ENCODE data around the gene EXOC3L4.
"Not testable (repeated sequence)": the region's sequence is repeated elsewhere in the genome, so short reads cannot be mapped to it uniquely, and the experiment has no call there.

EXOC3L4 gene

DNA sequence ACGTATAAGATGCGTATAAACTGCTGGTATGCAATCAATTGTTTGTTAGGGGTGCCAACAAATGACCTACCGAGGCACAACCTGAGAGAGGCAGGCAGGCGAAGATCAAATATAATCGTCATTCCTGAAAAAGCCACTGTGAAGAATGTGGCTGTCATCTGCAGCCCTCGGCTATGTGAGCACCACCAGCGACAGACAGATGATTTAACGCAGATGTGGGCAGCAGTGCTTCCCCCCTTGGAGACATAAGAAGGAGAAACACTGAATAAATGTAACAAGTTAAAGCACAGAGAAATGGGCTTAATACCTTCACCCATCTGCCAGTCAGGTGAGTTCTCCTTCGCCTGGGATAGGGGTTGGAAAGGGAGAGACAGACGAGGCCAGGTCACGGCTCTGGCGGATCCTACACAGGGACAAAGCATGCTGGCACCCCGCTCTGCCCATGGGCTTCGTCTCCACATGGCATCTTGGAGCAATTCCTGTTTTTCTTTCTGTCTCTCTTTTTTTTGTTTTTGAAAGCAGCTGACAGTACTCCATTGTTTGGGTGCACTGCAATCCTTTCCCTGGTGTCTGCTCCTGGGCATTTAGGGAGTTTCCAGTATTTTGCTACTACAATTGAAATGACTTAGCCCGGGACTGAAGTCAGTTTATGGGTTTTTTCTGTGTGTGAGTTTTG is 56.9 kb downstream of the EXOC3L4 start:
- DNase-seq (ENCODE audit: low spot score) = no peak

- DNase-seq (ENCODE audit: low spot score) = no peak
Measured at GRCh38 chr14:103155010-103155409, 60.5 kb downstream of the EXOC3L4 start.

DNA sequence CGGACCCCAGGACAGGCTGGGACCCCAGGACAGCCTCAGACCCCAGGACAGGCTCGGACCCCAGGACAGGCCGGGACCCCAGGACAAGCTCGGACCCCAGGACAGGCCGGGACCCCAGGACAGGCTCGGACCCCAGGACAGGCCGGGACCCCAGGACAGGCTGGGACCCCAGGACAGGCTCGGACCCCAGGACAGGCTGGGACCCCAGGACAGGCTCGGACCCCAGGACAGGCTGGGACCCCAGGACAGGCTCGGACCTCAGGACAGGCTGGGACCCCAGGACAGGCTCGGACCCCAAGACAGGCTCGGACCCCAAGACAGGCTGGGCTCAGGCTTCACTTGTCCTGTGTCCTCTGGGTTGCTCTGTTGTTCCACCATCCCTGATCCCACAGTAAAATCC is 60.9 kb downstream of the EXOC3L4 start:
- DNase-seq (ENCODE audit: low spot score) = not testable (repeated sequence)

GRCh38 chr14:103155826-103156394 is 61.4 kb downstream of the EXOC3L4 start:
- no peak for DNase-seq (ENCODE audit: low spot score)

DNA sequence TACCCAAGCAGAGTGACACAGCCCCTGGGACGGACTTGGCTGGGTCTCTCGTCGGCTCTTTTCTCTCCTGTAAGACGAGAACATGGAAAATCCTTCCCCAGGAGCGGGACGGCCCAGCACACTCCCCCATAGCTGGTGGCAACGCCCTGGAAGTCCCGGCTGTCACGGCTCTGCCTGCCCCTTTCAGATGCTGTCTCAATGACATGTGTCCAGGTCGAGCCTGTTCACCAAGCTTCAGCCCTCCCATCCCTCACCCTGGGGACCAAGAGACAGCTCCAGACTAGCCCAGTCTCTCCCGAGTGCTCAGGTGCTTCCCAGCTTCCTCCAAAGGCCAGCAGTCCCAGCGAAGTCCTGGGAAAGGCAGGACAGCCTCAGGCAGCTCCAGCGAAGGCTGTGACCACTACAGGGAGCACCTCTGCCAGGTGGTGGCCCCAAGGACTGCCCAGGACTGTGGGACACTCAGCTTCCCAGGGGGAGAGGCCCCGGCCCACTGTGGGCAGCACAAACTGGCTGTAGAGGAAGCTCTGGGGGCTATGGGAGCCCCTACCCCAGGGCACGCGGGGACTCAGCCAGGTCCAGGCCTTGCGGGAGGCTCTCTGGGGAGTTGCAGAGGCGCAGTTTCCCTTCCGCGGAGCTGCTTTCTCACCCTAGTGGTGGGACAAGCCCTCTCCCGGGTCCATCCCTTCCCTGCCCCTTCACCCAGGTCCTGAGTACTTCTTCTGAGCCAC is 62.3 kb downstream of the EXOC3L4 start:
- no peak for DNase-seq (ENCODE audit: low spot score)

- no peak for DNase-seq (ENCODE audit: low spot score)
Measured at GRCh38 chr14:103157969-103158368, 63.4 kb downstream of the EXOC3L4 start.

DNA sequence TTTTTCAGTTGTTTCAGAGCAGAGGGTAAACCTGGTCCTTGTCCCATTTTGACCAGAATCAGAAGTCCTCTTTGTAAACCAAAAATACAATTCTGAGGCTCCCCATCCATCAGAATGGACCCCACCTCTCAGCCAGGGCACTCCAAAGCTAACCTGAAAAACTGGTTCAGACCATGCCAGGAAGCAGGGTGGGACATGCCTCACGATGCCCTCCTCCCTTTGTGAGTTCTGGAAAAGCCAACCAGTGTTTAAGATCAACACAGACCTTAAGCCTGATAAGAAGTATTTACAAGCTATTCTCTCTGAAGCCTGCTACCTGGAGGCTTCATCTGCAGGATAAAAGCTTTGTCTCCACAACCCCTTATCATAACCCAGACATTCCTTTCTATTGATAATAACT is 64.2 kb downstream of the EXOC3L4 start:
- DNase-seq (ENCODE audit: low spot score) = no peak
